Mammary epithelial cell (primary cell): Measurements from ENCODE around the gene UMODL1.

ENCODE experiments used
- EZH2 ChIP-seq: IDR thresholded peaks from 2 replicates; pipeline ENCODE4 v1.6.1; 2012; ENCODE audit warnings: low read length, inconsistent platforms, borderline replicate concordance
- TF ChIP-seq, protein P1 (sequence below), 2 donors: IDR thresholded peaks in 1 of 2; conservative IDR thresholded peaks in 1 of 2; 2 replicates each; pipeline ENCODE4 v1.5.1; 2011 to 2012; ENCODE audit warnings: inconsistent platforms in 2 of 2, low read length in 2 of 2, mild to moderate bottlenecking in 2 of 2, control low read depth in 1 of 2, low read depth in 1 of 2; ENCODE audit not compliant: insufficient read depth in 1 of 2; ENCODE audit errors: extremely low read depth in 1 of 2

DNA sequence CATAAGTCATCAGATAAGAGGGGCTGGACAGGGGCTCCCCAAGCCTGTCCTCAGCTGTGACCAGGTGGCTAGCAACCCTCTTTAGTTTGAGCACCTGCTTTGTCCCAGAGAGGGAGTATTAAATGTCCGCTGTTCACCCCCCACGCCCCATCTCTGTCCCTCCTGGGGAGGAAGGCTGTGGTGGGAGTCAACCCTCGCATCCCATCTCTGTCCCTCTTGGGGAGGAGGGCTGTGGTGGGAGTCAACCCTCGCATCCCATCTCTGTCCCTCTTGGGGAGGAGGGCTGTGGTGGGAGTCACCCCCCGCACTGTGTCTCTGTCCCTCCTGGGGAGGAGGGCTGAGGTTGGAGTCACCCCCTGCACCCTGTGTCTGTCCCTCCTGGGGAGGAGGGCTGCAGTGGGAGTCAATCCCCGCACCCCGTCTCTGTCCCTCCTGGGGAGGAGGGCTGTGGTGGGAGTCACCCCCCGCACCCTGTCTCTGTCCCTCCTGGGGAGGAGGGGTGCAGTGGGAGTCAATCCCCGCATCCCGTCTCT, 75.2 kb downstream of the UMODL1 start:
- TF ChIP-seq, protein P1, sequence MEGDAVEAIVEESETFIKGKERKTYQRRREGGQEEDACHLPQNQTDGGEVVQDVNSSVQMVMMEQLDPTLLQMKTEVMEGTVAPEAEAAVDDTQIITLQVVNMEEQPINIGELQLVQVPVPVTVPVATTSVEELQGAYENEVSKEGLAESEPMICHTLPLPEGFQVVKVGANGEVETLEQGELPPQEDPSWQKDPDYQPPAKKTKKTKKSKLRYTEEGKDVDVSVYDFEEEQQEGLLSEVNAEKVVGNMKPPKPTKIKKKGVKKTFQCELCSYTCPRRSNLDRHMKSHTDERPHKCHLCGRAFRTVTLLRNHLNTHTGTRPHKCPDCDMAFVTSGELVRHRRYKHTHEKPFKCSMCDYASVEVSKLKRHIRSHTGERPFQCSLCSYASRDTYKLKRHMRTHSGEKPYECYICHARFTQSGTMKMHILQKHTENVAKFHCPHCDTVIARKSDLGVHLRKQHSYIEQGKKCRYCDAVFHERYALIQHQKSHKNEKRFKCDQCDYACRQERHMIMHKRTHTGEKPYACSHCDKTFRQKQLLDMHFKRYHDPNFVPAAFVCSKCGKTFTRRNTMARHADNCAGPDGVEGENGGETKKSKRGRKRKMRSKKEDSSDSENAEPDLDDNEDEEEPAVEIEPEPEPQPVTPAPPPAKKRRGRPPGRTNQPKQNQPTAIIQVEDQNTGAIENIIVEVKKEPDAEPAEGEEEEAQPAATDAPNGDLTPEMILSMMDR (conservative IDR thresholded peaks at IDR 0.05 in 1 of 2, IDR thresholded peaks at IDR 0.05 in 1 of 2; ENCODE audit: extremely low read depth in 1 of 2, insufficient read depth in 1 of 2, low read depth in 1 of 2, low read length in 2 of 2), result no peak
- no peak for TF ChIP-seq EZH2
